Neural cell (in vitro differentiated cells): ENCODE data around the gene RORC. TPM values are rescaled to one million over a fixed set of nuclear protein-coding genes. Genes with fewer than 3 reads are reported as not detected.

Experiments used
- H2AFZ ChIP-seq: fragments of 200-600, 300-800 bp; sonication (generic), shearing (Covaris generic); 2 replicates; pipeline ENCODE4 v1.6.0; 2014; ENCODE audit warnings: low read depth, mild to moderate bottlenecking, antibody characterized with exemption, low read length, moderate library complexity
- H3F3A ChIP-seq: fragments of 200-600 bp; shearing (Covaris generic); 2 replicates; pipeline ENCODE4 v1.6.1; 2016; ENCODE audit warnings: mild to moderate bottlenecking, moderate library complexity, mixed read lengths, antibody characterized with exemption, low read length; ENCODE audit not compliant: insufficient read depth, poor library complexity, severe bottlenecking
- H3K27ac ChIP-seq: fragments of 200-600, 300-800 bp; sonication (generic), shearing (Covaris generic); 2 replicates; pipeline ENCODE4 v1.5.1; 2014; ENCODE audit warnings: mild to moderate bottlenecking, low read length, moderate library complexity
- H3K27me3 ChIP-seq: fragments of 300-800, 200-600 bp; sonication (generic), shearing (Covaris generic); 2 replicates; pipeline ENCODE4 v1.6.0; 2014; ENCODE audit warnings: mild to moderate bottlenecking, low read depth, low read length, moderate library complexity; ENCODE audit not compliant: insufficient read depth
- H3K36me3 ChIP-seq: fragments of 300-800, 200-600 bp; sonication (generic), shearing (Covaris generic); 2 replicates; pipeline ENCODE4 v1.5.1; 2014; ENCODE audit warnings: mild to moderate bottlenecking, antibody characterized with exemption, low read length, moderate library complexity; ENCODE audit not compliant: insufficient read depth
- H3K4me2 ChIP-seq: fragments of 300-800, 200-600 bp; sonication (generic), shearing (Covaris generic); 2 replicates; pipeline ENCODE4 v1.6.0; 2014; ENCODE audit warnings: mild to moderate bottlenecking, low read length
- H3K4me3 ChIP-seq: fragments of 300-800, 200-600 bp; sonication (generic), shearing (Covaris generic); 2 replicates; pipeline ENCODE4 v1.5.1; 2014; ENCODE audit warnings: mild to moderate bottlenecking, low read length, moderate library complexity
- H3K79me2 ChIP-seq: fragments of 200-600 bp; shearing (Covaris generic); replicated peaks from 2 replicates; pipeline ENCODE4 v1.6.0; 2014; ENCODE audit warnings: mild to moderate bottlenecking, low read length, moderate library complexity; ENCODE audit not compliant: insufficient read depth
- H3K9ac ChIP-seq: fragments of 300-800, 200-600 bp; sonication (generic), shearing (Covaris generic); 2 replicates; pipeline ENCODE4 v1.6.1; 2016; ENCODE audit warnings: mild to moderate bottlenecking, low read length, mixed read lengths
- H3K9me2 ChIP-seq: fragments of 200-600 bp; shearing (Covaris generic); 2 replicates; pipeline ENCODE4 v1.6.1; 2016; ENCODE audit warnings: mild to moderate bottlenecking, low read length, mixed read lengths; ENCODE audit not compliant: insufficient read depth
- H3K9me3 ChIP-seq: fragments of 200-600, 300-800 bp; sonication (generic), shearing (Covaris generic); 2 replicates; pipeline ENCODE4 v1.6.1; 2016; ENCODE audit warnings: mild to moderate bottlenecking, mixed run types, low read length, moderate library complexity, mixed read lengths
- H4K20me1 ChIP-seq: fragments of 200-600 bp; shearing (Covaris generic); 2 replicates; pipeline ENCODE4 v1.6.1; 2016; ENCODE audit warnings: mild to moderate bottlenecking, mixed run types; ENCODE audit not compliant: insufficient read depth
- EP300 ChIP-seq: fragments of 450-650 bp; conservative IDR thresholded peaks from 2 replicates; pipeline ENCODE4 v1.6.1; 2014; ENCODE audit warnings: antibody characterized with exemption, mild to moderate bottlenecking, moderate library complexity; ENCODE audit not compliant: poor library complexity, severe bottlenecking
- EZH2 ChIP-seq: fragments of 200-600, 300-800 bp; shearing (Covaris generic), sonication (generic); IDR thresholded peaks from 2 replicates; pipeline ENCODE4 v1.6.1; 2014; ENCODE audit warnings: antibody characterized with exemption, low read length, borderline replicate concordance, mild to moderate bottlenecking; ENCODE audit not compliant: insufficient read depth, poor library complexity, severe bottlenecking
- MXI1 ChIP-seq: fragments of 450-650 bp; conservative IDR thresholded peaks from 2 replicates; pipeline ENCODE4 v1.6.1; 2014; ENCODE audit warnings: antibody characterized with exemption, mild to moderate bottlenecking; ENCODE audit not compliant: poor library complexity, severe bottlenecking
- POLR2AphosphoS5 ChIP-seq: IDR thresholded peaks from 2 replicates; pipeline ENCODE4 v1.6.1; 2012
- RAD21 ChIP-seq: fragments of 450-650 bp; conservative IDR thresholded peaks from 2 replicates; pipeline ENCODE4 v1.6.1; 2014; ENCODE audit warnings: antibody characterized with exemption, mild to moderate bottlenecking, moderate library complexity
- SMC3 ChIP-seq: fragments of 450-650 bp; conservative IDR thresholded peaks from 2 replicates; pipeline ENCODE4 v1.6.1; 2014; ENCODE audit warnings: antibody characterized with exemption, mild to moderate bottlenecking, moderate library complexity; ENCODE audit not compliant: poor library complexity
- TAF1 ChIP-seq: IDR thresholded peaks from 2 replicates; pipeline ENCODE4 v1.6.1; 2012; ENCODE audit warnings: low read depth
- polyA plus RNA-seq: library from polyadenylated mRNA; depleted of rRNA; stranded (reverse); fragments of >200 nt; gene quantifications from 2 replicates; pipeline ENCODE4 v1.2.3, GENCODE V29; 2014
- TF ChIP-seq, protein P1 (sequence below): IDR thresholded peaks from 2 replicates; pipeline ENCODE4 v1.6.1; 2012; ENCODE audit warnings: borderline replicate concordance
- TF ChIP-seq, protein P2 (sequence below): fragments of 450-650 bp; IDR thresholded peaks from 2 replicates; pipeline ENCODE4 v1.5.1; 2014; ENCODE audit warnings: antibody characterized with exemption, mild to moderate bottlenecking, moderate library complexity; ENCODE audit not compliant: poor library complexity, severe bottlenecking

The RORC gene
- polyA plus RNA-seq, 1 donor from 2014 or later = 0.45 TPM

DNA sequence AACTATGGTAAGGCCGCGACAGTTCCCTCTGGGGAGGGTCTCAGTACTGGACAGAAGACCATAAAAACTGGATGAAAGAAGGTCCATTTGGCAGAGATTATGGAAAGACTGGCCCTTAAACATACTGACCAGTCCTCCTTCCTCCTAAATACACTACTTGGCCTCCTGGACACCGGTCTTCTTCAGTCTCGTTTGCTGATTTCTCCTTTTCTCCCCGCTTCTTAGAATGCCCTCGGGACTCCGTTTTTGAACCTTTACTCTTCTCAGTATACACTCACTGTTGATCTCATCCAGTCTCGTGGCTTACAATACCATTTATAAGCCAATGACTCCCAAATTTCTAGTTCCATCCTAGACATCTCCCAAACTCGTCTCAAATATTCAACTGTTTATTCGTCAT, 67.6 kb downstream of the RORC start:
- no peaks in the 10 kb centered on the region for H3K27me3 ChIP-seq
- peak overlapping the region; percentile 76 for H3K27ac ChIP-seq
- H3F3A ChIP-seq = no peaks in the 10 kb centered on the region
- H3K36me3 ChIP-seq = peaks cover 11% of the 10 kb centered on the region
- H3K4me3 ChIP-seq = peak overlapping the region; percentile 88
- no peaks in the 10 kb centered on the region for H3K9me2 ChIP-seq
- no peaks in the 10 kb centered on the region for H4K20me1 ChIP-seq
- H3K9ac ChIP-seq = peak overlapping the region; percentile 91
- TF ChIP-seq EZH2 = no peak
- H3K79me2 ChIP-seq = no peaks in the 10 kb centered on the region
- H2AFZ ChIP-seq = peak overlapping the region; percentile 81
- H3K4me2 ChIP-seq = peak overlapping the region; percentile 88
- no peaks in the 10 kb centered on the region for H3K9me3 ChIP-seq

DNA sequence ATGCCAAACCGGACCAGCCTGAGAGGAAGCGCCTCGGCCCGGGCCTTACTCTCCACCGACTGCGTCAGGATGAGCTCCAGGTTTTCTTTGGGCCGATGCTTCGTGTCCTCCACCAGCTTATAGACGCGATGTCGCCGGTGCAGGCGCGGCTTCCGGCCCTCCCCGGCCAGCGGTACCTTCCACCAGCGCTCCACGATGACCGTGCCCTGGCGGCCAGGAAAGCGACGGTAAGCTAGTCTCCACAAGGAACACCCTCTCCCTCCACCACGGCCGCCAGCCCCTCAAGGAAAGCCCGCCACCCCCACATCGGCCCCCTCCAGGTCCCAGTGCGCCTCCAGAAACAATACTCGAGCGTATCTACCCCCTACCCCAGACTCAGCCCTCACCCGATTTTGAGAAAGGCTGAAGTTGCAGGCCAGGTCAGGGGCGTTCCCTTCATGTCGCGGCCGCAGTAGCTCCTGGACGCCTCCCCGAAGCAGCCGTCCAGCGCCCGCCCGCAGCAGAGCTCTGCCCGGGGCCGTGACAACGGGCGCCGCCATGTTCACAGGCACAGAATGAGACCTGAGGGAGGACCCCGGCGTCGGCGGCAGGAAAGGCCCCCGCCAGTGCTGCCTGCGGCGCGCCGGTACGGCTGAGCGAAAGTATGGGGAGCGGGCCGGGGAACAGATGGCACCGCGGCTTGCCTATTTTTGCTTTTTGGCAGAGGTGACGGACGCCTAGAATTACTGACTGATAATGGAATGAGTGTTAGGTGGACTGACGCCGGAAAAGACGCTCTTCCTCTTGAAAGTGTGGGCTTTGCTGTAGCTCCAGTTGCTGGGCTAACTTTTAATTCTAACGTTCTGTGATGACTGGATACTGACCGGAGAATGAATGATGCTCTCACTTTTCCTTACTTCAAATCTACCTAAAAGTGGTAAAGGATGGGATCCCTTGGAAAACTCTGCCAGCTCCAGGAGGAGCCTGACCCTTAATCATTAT, 68.4 kb downstream of the RORC start, which contains the start of gene MRPL9:
MRPL9 (minus strand) TSS at position 556 of the 981 bp plus-strand sequence; CDS start at position 539, 17 bp downstream.
- H3K9me2 ChIP-seq = no peaks in the 10 kb centered on the region
- no peak for TF ChIP-seq EZH2
- TF ChIP-seq TAF1 = peak; percentile 76
- TF ChIP-seq, protein P1, sequence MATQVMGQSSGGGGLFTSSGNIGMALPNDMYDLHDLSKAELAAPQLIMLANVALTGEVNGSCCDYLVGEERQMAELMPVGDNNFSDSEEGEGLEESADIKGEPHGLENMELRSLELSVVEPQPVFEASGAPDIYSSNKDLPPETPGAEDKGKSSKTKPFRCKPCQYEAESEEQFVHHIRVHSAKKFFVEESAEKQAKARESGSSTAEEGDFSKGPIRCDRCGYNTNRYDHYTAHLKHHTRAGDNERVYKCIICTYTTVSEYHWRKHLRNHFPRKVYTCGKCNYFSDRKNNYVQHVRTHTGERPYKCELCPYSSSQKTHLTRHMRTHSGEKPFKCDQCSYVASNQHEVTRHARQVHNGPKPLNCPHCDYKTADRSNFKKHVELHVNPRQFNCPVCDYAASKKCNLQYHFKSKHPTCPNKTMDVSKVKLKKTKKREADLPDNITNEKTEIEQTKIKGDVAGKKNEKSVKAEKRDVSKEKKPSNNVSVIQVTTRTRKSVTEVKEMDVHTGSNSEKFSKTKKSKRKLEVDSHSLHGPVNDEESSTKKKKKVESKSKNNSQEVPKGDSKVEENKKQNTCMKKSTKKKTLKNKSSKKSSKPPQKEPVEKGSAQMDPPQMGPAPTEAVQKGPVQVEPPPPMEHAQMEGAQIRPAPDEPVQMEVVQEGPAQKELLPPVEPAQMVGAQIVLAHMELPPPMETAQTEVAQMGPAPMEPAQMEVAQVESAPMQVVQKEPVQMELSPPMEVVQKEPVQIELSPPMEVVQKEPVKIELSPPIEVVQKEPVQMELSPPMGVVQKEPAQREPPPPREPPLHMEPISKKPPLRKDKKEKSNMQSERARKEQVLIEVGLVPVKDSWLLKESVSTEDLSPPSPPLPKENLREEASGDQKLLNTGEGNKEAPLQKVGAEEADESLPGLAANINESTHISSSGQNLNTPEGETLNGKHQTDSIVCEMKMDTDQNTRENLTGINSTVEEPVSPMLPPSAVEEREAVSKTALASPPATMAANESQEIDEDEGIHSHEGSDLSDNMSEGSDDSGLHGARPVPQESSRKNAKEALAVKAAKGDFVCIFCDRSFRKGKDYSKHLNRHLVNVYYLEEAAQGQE = peak; percentile 74
- peak; percentile 55 for TF ChIP-seq RAD21
- no peak for TF ChIP-seq EP300
- peak; percentile 83 for TF ChIP-seq POLR2AphosphoS5
- TF ChIP-seq SMC3 = peak; percentile 63
- TF ChIP-seq, protein P2, sequence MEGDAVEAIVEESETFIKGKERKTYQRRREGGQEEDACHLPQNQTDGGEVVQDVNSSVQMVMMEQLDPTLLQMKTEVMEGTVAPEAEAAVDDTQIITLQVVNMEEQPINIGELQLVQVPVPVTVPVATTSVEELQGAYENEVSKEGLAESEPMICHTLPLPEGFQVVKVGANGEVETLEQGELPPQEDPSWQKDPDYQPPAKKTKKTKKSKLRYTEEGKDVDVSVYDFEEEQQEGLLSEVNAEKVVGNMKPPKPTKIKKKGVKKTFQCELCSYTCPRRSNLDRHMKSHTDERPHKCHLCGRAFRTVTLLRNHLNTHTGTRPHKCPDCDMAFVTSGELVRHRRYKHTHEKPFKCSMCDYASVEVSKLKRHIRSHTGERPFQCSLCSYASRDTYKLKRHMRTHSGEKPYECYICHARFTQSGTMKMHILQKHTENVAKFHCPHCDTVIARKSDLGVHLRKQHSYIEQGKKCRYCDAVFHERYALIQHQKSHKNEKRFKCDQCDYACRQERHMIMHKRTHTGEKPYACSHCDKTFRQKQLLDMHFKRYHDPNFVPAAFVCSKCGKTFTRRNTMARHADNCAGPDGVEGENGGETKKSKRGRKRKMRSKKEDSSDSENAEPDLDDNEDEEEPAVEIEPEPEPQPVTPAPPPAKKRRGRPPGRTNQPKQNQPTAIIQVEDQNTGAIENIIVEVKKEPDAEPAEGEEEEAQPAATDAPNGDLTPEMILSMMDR = no peak
- peak; percentile 86 for TF ChIP-seq MXI1
- no peaks in the 10 kb centered on the region for H4K20me1 ChIP-seq
- H3K4me2 ChIP-seq = peak within 1 kb of the TSS; percentile 90
- peak within 1 kb of the TSS; percentile 76 for H3K27ac ChIP-seq
- no peaks in the 10 kb centered on the region for H3K9me3 ChIP-seq
- H3K79me2 ChIP-seq = no peaks in the 10 kb centered on the region
- H3K36me3 ChIP-seq = peaks cover 11% of the 10 kb centered on the region
- H2AFZ ChIP-seq = peak within 1 kb of the TSS; percentile 81
- H3K27me3 ChIP-seq = no peaks in the 10 kb centered on the region
- H3K9ac ChIP-seq = peak within 1 kb of the TSS; percentile 91
- peak within 1 kb of the TSS; percentile 88 for H3K4me3 ChIP-seq
- H3F3A ChIP-seq = no peaks in the 10 kb centered on the region
